NCI-H460 (cell line): ENCODE results near the gene RASL11A. TPM values are rescaled to one million over a fixed set of nuclear protein-coding genes. Genes with fewer than 3 reads are reported as not detected.
"Not testable (repeated sequence)": the region's sequence is repeated elsewhere in the genome, so short reads cannot be mapped to it uniquely, and the experiment has no call there.

Experiments
- DNase-seq: peaks from one replicate; pipeline ENCODE4 v3.0.0-alpha.2; 2016; ENCODE audit warnings: low read depth; ENCODE audit errors: extremely low read depth
- total RNA-seq: library from RNA; depleted of rRNA; stranded (reverse); fragments of >200 nt; shearing (Covaris generic); gene quantifications from 2 replicates; pipeline ENCODE4 v1.2.3, GENCODE V29; 2014

RASL11A gene
- total RNA-seq, 1 experiment from 2014 or later: 1.9 TPM

- no peak for DNase-seq
Measured at GRCh38 chr13:27266917-27267316, 3.7 kb upstream of the RASL11A start.

GRCh38 chr13:27267596-27267995 is 3.0 kb upstream of the RASL11A start:
- DNase-seq: no peak

GRCh38 chr13:27269114-27269665 is 1.4 kb upstream of the RASL11A start:
- no peak for DNase-seq

- DNase-seq: no peak
Measured at GRCh38 chr13:27271570-27272096, 1.0 kb downstream of the RASL11A start.

- DNase-seq: no peak
Measured at GRCh38 chr13:27273658-27274425, 3.2 kb downstream of the RASL11A start.

GRCh38 chr13:27274631-27275030 is 4.0 kb downstream of the RASL11A start:
- DNase-seq: no peak

GRCh38 chr13:27276188-27276587 is 5.6 kb downstream of the RASL11A start:
- DNase-seq: no peak

- no peak for DNase-seq
Measured at GRCh38 chr13:27279506-27279905, 8.9 kb downstream of the RASL11A start.

- no peak for DNase-seq
Measured at GRCh38 chr13:27280009-27280656, 9.5 kb downstream of the RASL11A start.

- DNase-seq: no peak
Measured at GRCh38 chr13:27280841-27281240, 10.2 kb downstream of the RASL11A start.

- DNase-seq: no peak
Measured at GRCh38 chr13:27281420-27281819, 10.8 kb downstream of the RASL11A start.

GRCh38 chr13:27283906-27284493 is 13.4 kb downstream of the RASL11A start:
- DNase-seq: peak; percentile 24

- DNase-seq: no peak
Measured at GRCh38 chr13:27288392-27288791, 17.8 kb downstream of the RASL11A start.

GRCh38 chr13:27289011-27289665 is 18.5 kb downstream of the RASL11A start:
- DNase-seq: no peak

GRCh38 chr13:27290715-27291114 is 20.1 kb downstream of the RASL11A start:
- no peak for DNase-seq

- not testable (repeated sequence) for DNase-seq
Measured at GRCh38 chr13:27291967-27292366, 21.3 kb downstream of the RASL11A start.

- no peak for DNase-seq
Measured at GRCh38 chr13:27293076-27293691, 22.6 kb downstream of the RASL11A start.

GRCh38 chr13:27293873-27294515 is 23.4 kb downstream of the RASL11A start:
- DNase-seq: no peak

- DNase-seq: no peak
Measured at GRCh38 chr13:27295096-27295495, 24.5 kb downstream of the RASL11A start.

GRCh38 chr13:27295660-27296059 is 25.0 kb downstream of the RASL11A start:
- no peak for DNase-seq
